Spleen (tissue), 11 donors: ENCODE results near the gene RAPGEFL1. TPM values are rescaled to one million over a fixed set of nuclear protein-coding genes. Genes with fewer than 3 reads are reported as not detected.

ENCODE experiments used
- DNase-seq: peaks from one replicate; pipeline ENCODE4 v3.0.0-alpha.2; 2020
- H3K27ac ChIP-seq, 8 donors: fragments of 200-600 bp; sonication (generic) in 7 of 8; 1 replicate in 4 of 8; 2 replicates in 4 of 8; pipeline versions ENCODE4 v1.5.0 to v1.8.0; 2016 to 2021; ENCODE audit warnings: inconsistent platforms in 4 of 8, mild to moderate bottlenecking in 4 of 8, moderate library complexity in 1 of 8
- H3K27me3 ChIP-seq, 7 donors: fragments of 200-600 bp; sonication (generic) in 6 of 7; replicated peaks in 1 of 7; 1 replicate in 4 of 7; 2 replicates in 3 of 7; pipeline versions ENCODE4 v1.5.0 to v1.8.0; 2016 to 2021; ENCODE audit warnings: inconsistent platforms in 3 of 7, mild to moderate bottlenecking in 1 of 7
- H3K36me3 ChIP-seq, 6 donors: fragments of 200-600 bp; sonication (generic) in 5 of 6; 1 replicate in 4 of 6; 2 replicates in 2 of 6; pipeline versions ENCODE4 v1.5.0 to v1.8.0; 2016 to 2021; ENCODE audit warnings: inconsistent platforms in 2 of 6
- H3K4me1 ChIP-seq, 6 donors: fragments of 200-600 bp; sonication (generic) in 5 of 6; 1 replicate in 3 of 6; 2 replicates in 3 of 6; pipeline versions ENCODE4 v1.5.0 to v1.8.0; 2016 to 2021; ENCODE audit warnings: inconsistent platforms in 3 of 6
- H3K4me3 ChIP-seq, 8 donors: fragments of 200-600 bp; sonication (generic) in 7 of 8; 1 replicate in 4 of 8; 2 replicates in 4 of 8; pipeline versions ENCODE4 v1.5.0 to v1.8.0; 2016 to 2021; ENCODE audit warnings: inconsistent platforms in 4 of 8, mild to moderate bottlenecking in 4 of 8, moderate library complexity in 2 of 8
- H3K9me3 ChIP-seq, 8 donors: fragments of 200-600 bp; sonication (generic) in 7 of 8; 1 replicate in 4 of 8; 2 replicates in 4 of 8; pipeline versions ENCODE4 v1.5.0 to v1.8.0; 2016 to 2021; ENCODE audit warnings: inconsistent platforms in 4 of 8
- POLR2A ChIP-seq, 3 donors: fragments of 450-650 bp; IDR thresholded peaks; one replicate each; pipeline ENCODE4 v1.5.1; 2017; ENCODE audit warnings: antibody characterized with exemption in 3 of 3, mild to moderate bottlenecking in 1 of 3
- POLR2AphosphoS5 ChIP-seq, 3 donors: sonication (generic); formaldehyde crosslinking; IDR thresholded peaks; one replicate each; pipeline ENCODE4 v1.5.1; 2017; ENCODE audit warnings: antibody characterized with exemption in 3 of 3
- WGBS, 5 donors: extraction: QIAGEN DNeasy Blood & Tissue Kit in 3 of 5; methylation state at CpG; one replicate each; pipeline versions ENCODE4 v1.1.5 to v1.1.7; 2013 to 2018; 5-methylcytosine and 5-hydroxymethylcytosine counted together
- intact Hi-C: fragments of 100-400 bp; cut with DNase I; formaldehyde crosslinking; loops from one replicate; pipeline ENCODE4 v1.15.0; 2023; ENCODE audit warnings: low total_unique reads
- polyA plus RNA-seq, 3 donors: library from polyadenylated mRNA; stranded (reverse); fragments of 200-250 nt; gene quantifications; one replicate each; pipeline ENCODE4 v1.2.1, GENCODE V29; 2013
- total RNA-seq, 7 donors: library from RNA; depleted of rRNA in 3 of 7; stranded (reverse); fragments of >200 nt in 3 of 7; fragmentation: NEBNext Ultra II Directional in 4 of 7; extraction: Animal tissue kit (Norgen Biotek cat#: 25700) in 4 of 7; gene quantifications; one replicate each; pipeline versions ENCODE4 v1.1.0 to v1.2.1, GENCODE V29; 2016 to 2021
- TF ChIP-seq, protein P1 (sequence below), 11 experiments: fragments of 200-600 bp in 7 of 11; fragments of 450-650 bp in 4 of 11; sonication (generic) in 4 of 11; IDR thresholded peaks in 8 of 11; conservative IDR thresholded peaks in 3 of 11; 1 replicate in 7 of 11; 2 replicates in 4 of 11; pipeline versions ENCODE4 v1.4.0 to v1.8.0; 2016 to 2021; ENCODE audit warnings: antibody characterized with exemption in 11 of 11, inconsistent platforms in 4 of 11, mild to moderate bottlenecking in 1 of 11
- donor health status: healthy with polysubstance abuse.
- donor health status: DM: no; HTN: no; CAD: no; lungs with moderate emphysema.
- donor health status: DM: no; HTN: no; CAD: no.
- donor health status: Bipolar disorder and iron deficiency.
- donor health status: healthy.
- donor health status: DM: no; HTN: no; CAD: no.
- donor health status: DM: yes; HTN: yes; CAD: no.

Gene RAPGEFL1
- total and polyA plus RNA-seq, 10 donors = 2.9 to 12.7 (median 6.4) TPM

DNA sequence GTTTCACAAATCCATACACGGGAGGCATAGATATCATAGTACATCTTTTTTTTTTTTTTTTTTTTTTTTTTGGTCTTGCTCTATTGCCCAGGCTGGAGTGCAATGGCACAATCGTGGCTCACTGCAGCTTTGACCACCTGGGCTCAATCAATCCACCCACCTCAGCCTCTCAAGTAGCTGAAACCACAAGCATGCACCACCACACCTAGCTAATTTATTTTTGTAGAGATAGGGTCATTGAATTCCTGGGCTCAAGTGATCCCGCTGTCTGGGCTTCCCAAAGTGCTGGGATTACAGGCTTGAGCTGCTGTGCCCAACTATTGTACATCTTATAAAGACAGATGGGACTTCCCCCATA, 3.5 kb upstream of the RAPGEFL1 start:
- 66 to 87% (median 77%) methylated on average over 3 of the region's 3 CpGs for WGBS, 5 donors
- DNase-seq = no peak
- Histone ChIP-seq H3K27ac (no peak overlapping the region), H3K9me3 (no peaks in the 10 kb centered on the region), H3K4me3 (no peak overlapping the region), H3K27me3 (peaks cover 0 to 15% (median 6%) of the 10 kb centered on the region in 7 donors), H3K4me1 (peaks cover 4 to 25% (median 19%) of the 10 kb centered on the region in 6 donors), H3K36me3 (peaks cover 3 to 87% (median 52%) of the 10 kb centered on the region in 6 donors)
- intact Hi-C loops = no loop called here
- TF ChIP-seq POLR2A (IDR thresholded peaks at IDR 0.05) (no peak), POLR2AphosphoS5 (IDR thresholded peaks at IDR 0.05) (no peak)
- TF ChIP-seq, protein P1, sequence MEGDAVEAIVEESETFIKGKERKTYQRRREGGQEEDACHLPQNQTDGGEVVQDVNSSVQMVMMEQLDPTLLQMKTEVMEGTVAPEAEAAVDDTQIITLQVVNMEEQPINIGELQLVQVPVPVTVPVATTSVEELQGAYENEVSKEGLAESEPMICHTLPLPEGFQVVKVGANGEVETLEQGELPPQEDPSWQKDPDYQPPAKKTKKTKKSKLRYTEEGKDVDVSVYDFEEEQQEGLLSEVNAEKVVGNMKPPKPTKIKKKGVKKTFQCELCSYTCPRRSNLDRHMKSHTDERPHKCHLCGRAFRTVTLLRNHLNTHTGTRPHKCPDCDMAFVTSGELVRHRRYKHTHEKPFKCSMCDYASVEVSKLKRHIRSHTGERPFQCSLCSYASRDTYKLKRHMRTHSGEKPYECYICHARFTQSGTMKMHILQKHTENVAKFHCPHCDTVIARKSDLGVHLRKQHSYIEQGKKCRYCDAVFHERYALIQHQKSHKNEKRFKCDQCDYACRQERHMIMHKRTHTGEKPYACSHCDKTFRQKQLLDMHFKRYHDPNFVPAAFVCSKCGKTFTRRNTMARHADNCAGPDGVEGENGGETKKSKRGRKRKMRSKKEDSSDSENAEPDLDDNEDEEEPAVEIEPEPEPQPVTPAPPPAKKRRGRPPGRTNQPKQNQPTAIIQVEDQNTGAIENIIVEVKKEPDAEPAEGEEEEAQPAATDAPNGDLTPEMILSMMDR (IDR thresholded peaks at IDR 0.05 in 8 of 11, conservative IDR thresholded peaks at IDR 0.05 in 3 of 11) = no peak

DNA sequence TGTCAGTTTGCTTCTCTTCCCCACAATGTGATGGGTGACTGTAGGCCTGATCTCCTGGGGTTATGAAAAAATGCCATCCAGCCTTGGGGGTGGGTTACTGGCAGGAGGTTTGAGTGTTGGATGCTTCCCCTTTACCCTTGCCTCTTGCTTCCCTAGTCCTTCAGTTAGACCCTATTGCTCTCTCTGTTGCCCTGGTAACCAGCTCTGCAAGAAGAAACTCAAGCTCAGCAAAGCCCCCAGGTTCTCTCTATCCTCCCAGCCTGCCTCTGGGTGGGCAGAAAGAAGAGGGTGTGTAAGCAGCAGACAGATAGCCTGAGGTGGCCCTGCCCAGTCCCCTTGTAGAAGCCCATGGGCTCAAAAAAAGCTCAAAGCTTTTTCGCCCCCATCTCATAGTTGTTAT, 2.8 kb upstream of the RAPGEFL1 start:
- WGBS, 5 donors = 92 to 100% (median 94%) methylated on average over 1 of the region's 1 CpG
- Histone ChIP-seq H3K4me1 (peaks cover 4 to 24% (median 19%) of the 10 kb centered on the region in 6 donors), H3K27ac (no peak overlapping the region), H3K4me3 (no peak overlapping the region), H3K36me3 (peaks cover 3 to 79% (median 44%) of the 10 kb centered on the region in 6 donors), H3K9me3 (no peaks in the 10 kb centered on the region), H3K27me3 (peaks cover 0 to 15% (median 6%) of the 10 kb centered on the region in 7 donors)
- intact Hi-C loops = no loop called here
- DNase-seq = no peak
- TF ChIP-seq POLR2A (IDR thresholded peaks at IDR 0.05) (no peak), POLR2AphosphoS5 (IDR thresholded peaks at IDR 0.05) (no peak)
- TF ChIP-seq, protein P1 (IDR thresholded peaks at IDR 0.05 in 8 of 11, conservative IDR thresholded peaks at IDR 0.05 in 3 of 11) = no peak

DNA sequence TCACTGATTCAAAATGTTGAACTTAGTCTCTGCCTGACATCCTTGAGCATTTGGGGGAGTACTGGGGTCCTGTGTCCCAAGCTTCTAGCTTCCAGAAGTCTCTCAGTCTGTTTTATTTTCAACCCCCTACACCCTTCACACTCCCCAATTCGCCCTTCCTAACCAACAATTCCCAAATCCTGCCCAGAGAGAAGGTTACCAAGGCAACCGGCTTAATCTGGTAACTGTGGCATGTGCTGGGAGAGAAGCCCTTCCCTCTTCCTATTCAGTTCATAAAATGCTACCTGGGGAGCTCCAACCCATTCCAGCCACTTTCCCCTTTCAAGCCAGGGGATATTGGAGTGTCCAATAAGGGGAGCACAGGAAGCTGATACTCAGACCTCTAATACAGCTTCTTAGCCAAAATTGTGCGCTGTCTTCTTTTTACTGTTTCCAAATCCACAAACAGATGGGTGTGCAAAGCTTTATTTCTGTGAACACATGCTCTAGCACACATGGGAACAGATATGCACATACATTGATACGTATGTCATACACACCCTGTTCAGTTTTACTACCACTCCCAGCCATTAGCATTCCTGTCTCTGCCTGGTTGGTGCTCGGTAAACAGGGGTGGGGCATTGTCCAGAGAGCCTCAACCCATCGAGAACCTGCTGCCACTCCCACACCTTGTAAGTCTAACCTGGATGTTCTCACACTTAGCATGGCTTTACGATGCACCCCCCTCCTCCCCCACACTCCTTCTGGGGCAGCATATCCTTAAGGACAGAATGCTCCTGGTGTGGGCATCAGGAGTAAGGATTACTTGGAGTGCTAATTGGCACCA, 1.1 kb upstream of the RAPGEFL1 start:
- 92 to 97% (median 94%) methylated on average over 7 of the region's 7 CpGs for WGBS, 5 donors
- intact Hi-C loops = no loop called here
- Histone ChIP-seq H3K36me3 (peaks cover under 1 to 65% (median 28%) of the 10 kb centered on the region in 6 donors), H3K4me1 (peaks cover 4 to 24% (median 20%) of the 10 kb centered on the region in 6 donors), H3K9me3 (no peaks in the 10 kb centered on the region), H3K4me3 (no peak overlapping the region), H3K27me3 (peaks cover 0 to 15% (median 6%) of the 10 kb centered on the region in 7 donors), H3K27ac (no peak overlapping the region)
- TF ChIP-seq, protein P1 (IDR thresholded peaks at IDR 0.05 in 8 of 11, conservative IDR thresholded peaks at IDR 0.05 in 3 of 11) = no peak
- TF ChIP-seq POLR2AphosphoS5 (IDR thresholded peaks at IDR 0.05) (no peak), POLR2A (IDR thresholded peaks at IDR 0.05) (no peak)
- DNase-seq = no peak

DNA sequence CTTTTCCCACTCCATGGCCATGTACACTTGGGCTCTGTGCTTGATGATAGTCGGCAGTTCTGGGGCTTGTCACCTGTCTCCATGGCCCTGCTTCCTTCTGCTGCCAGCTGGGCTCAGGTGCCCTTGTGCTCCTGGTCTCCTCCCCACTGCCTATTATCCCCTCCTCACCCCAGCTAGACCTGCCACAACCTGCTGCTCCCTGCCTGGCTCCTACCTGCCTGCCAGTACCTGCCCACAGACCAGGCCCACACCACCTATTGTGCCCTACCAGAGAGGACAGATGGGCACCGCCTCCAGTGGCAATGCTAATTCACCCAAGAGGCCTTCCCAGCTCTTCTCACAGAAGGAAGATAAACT, 538 bp upstream of the RAPGEFL1 start:
- Histone ChIP-seq H3K27ac (no peak overlapping the region), H3K4me1 (peaks cover 4 to 24% (median 20%) of the 10 kb centered on the region in 6 donors), H3K27me3 (peaks cover 0 to 15% (median 6%) of the 10 kb centered on the region in 7 donors), H3K36me3 (peaks cover 0 to 65% (median 22%) of the 10 kb centered on the region in 6 donors), H3K9me3 (no peaks in the 10 kb centered on the region), H3K4me3 (peak overlapping the region in 2 of 8 donors; percentile 61 to 72)
- WGBS, 5 donors = 74 to 92% (median 82%) methylated on average over 2 of the region's 2 CpGs
- TF ChIP-seq, protein P1 (IDR thresholded peaks at IDR 0.05 in 8 of 11, conservative IDR thresholded peaks at IDR 0.05 in 3 of 11) = no peak
- TF ChIP-seq POLR2AphosphoS5 (IDR thresholded peaks at IDR 0.05) (no peak), POLR2A (IDR thresholded peaks at IDR 0.05) (no peak)
- DNase-seq = no peak
- intact Hi-C loops = no loop called here
